Measurements from ENCODE around the gene KCNJ16.

Gene KCNJ16

DNA sequence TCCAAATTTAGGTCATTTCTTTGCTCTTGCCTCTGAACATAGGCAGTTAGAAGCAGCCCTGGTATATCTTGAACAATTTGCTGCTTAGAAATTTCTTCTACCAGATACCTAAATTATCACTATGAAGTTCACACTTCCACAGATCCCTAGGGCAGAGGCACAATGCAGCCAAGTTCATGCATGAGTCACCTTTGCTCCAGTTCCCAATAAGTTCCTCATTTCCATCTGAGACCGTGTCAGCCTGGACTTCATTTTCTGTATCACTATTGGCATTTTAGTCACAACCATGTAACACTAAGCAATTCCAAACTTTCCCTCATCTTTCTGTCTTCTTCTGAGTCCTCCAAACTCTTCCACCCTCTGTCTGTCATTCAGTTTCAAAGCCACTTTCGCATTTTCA, 45.0 kb downstream of the KCNJ16 start:
- H3K9me2 ChIP-seq (replicated peaks; ENCODE audit: control insufficient read depth, low read length), result no peaks in the 10 kb centered on the region
- no peaks in the 10 kb centered on the region for H3K27me3 ChIP-seq (ENCODE audit: control insufficient read depth, low read length)
- no peak overlapping the region for H3K4me3 ChIP-seq (ENCODE audit: low read length)
- H3K36me3 ChIP-seq (ENCODE audit: control insufficient read depth, low read length), result no peaks in the 10 kb centered on the region
- no peaks in the 10 kb centered on the region for H3K9me3 ChIP-seq (ENCODE audit: control insufficient read depth, insufficient read depth, low read length)
- peaks cover 3% of the 10 kb centered on the region; the same call in 1 of the 2 replicates for H3K4me1 ChIP-seq (ENCODE audit: control insufficient read depth, low read length)
- TF ChIP-seq EZH2phosphoT487 (IDR thresholded peaks at IDR 0.05; ENCODE audit: borderline replicate concordance, low read length), result no peak
- TF ChIP-seq, protein P1, sequence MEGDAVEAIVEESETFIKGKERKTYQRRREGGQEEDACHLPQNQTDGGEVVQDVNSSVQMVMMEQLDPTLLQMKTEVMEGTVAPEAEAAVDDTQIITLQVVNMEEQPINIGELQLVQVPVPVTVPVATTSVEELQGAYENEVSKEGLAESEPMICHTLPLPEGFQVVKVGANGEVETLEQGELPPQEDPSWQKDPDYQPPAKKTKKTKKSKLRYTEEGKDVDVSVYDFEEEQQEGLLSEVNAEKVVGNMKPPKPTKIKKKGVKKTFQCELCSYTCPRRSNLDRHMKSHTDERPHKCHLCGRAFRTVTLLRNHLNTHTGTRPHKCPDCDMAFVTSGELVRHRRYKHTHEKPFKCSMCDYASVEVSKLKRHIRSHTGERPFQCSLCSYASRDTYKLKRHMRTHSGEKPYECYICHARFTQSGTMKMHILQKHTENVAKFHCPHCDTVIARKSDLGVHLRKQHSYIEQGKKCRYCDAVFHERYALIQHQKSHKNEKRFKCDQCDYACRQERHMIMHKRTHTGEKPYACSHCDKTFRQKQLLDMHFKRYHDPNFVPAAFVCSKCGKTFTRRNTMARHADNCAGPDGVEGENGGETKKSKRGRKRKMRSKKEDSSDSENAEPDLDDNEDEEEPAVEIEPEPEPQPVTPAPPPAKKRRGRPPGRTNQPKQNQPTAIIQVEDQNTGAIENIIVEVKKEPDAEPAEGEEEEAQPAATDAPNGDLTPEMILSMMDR (IDR thresholded peaks at IDR 0.05; ENCODE audit: low read depth, low read length, poor library complexity, severe bottlenecking), result no peak
- no peaks in the 10 kb centered on the region for H3F3A ChIP-seq (ENCODE audit: control insufficient read depth, insufficient read depth)
- no peaks in the 10 kb centered on the region for H3K79me2 ChIP-seq (ENCODE audit: control insufficient read depth, low read length)
- no peaks in the 10 kb centered on the region for H4K20me1 ChIP-seq (ENCODE audit: control insufficient read depth, insufficient read depth, low read depth, low read length)
- H3K4me2 ChIP-seq (ENCODE audit: low read length), result no peak overlapping the region
- no peak overlapping the region for H3K27ac ChIP-seq (ENCODE audit: low read depth, low read length)

DNA sequence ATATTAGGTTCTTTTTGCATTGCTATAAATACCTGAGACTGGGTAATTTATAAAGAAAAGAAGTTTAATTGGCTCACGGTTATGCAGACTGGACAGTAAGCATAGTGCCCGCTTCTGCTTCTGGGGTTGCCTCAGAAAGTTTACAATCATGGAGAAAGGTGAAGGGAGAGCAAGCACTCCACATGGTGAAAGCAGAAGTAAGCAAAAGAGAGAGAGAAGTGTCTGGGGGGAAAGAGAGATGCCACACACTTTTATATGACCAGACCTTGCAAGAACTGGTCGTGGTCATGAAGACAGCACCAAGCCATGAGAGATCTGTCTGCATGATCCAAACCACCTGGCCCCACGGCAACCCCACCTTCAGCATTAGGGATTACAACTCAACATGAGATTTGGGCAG, 45.4 kb downstream of the KCNJ16 start:
- Histone ChIP-seq H3K9me2 (replicated peaks; ENCODE audit: control insufficient read depth, low read length) (no peaks in the 10 kb centered on the region), H3K9me3 (ENCODE audit: control insufficient read depth, insufficient read depth, low read length) (no peaks in the 10 kb centered on the region), H3F3A (ENCODE audit: control insufficient read depth, insufficient read depth) (no peaks in the 10 kb centered on the region), H3K27me3 (ENCODE audit: control insufficient read depth, low read length) (no peaks in the 10 kb centered on the region), H3K4me3 (ENCODE audit: low read length) (no peak overlapping the region), H3K4me2 (ENCODE audit: low read length) (no peak overlapping the region), H3K27ac (ENCODE audit: low read depth, low read length) (no peak overlapping the region), H3K79me2 (ENCODE audit: control insufficient read depth, low read length) (no peaks in the 10 kb centered on the region), H4K20me1 (ENCODE audit: control insufficient read depth, insufficient read depth, low read depth, low read length) (no peaks in the 10 kb centered on the region), H3K36me3 (ENCODE audit: control insufficient read depth, low read length) (no peaks in the 10 kb centered on the region), H3K4me1 (ENCODE audit: control insufficient read depth, low read length) (peaks cover 3% of the 10 kb centered on the region; the same call in 1 of the 2 replicates)
- no peak for TF ChIP-seq EZH2phosphoT487 (IDR thresholded peaks at IDR 0.05; ENCODE audit: borderline replicate concordance, low read length)
- TF ChIP-seq, protein P1 (IDR thresholded peaks at IDR 0.05; ENCODE audit: low read depth, low read length, poor library complexity, severe bottlenecking), result no peak

DNA sequence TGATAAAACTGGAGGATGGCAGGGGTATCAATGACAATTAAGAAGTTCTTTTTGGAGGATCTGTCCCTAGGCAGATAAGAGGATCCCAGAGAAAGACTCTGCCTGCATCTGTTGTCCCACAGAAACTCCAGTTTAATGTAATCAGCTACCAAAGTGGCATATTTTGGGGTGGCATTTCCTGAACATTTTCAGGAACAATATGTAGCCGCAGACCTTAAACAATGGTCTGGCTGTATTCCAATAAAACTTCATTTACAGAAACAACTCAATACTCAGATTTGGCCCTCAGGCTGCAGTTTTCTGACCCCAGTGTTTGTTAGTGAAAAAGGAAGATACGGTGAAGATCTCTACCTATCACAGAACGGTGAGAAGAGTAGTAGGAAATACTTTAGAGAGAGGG, 46.1 kb downstream of the KCNJ16 start:
- H3K36me3 ChIP-seq (ENCODE audit: control insufficient read depth, low read length), result no peaks in the 10 kb centered on the region
- H3K27me3 ChIP-seq (ENCODE audit: control insufficient read depth, low read length), result no peaks in the 10 kb centered on the region
- TF ChIP-seq EZH2phosphoT487 (IDR thresholded peaks at IDR 0.05; ENCODE audit: borderline replicate concordance, low read length), result no peak
- TF ChIP-seq, protein P1 (IDR thresholded peaks at IDR 0.05; ENCODE audit: low read depth, low read length, poor library complexity, severe bottlenecking), result no peak
- H3K4me1 ChIP-seq (ENCODE audit: control insufficient read depth, low read length), result peaks cover 3% of the 10 kb centered on the region; the same call in 1 of the 2 replicates
- H3K4me2 ChIP-seq (ENCODE audit: low read length), result no peak overlapping the region
- H3F3A ChIP-seq (ENCODE audit: control insufficient read depth, insufficient read depth), result no peaks in the 10 kb centered on the region
- no peaks in the 10 kb centered on the region for H4K20me1 ChIP-seq (ENCODE audit: control insufficient read depth, insufficient read depth, low read depth, low read length)
- no peaks in the 10 kb centered on the region for H3K9me3 ChIP-seq (ENCODE audit: control insufficient read depth, insufficient read depth, low read length)
- no peak overlapping the region for H3K4me3 ChIP-seq (ENCODE audit: low read length)
- no peak overlapping the region for H3K27ac ChIP-seq (ENCODE audit: low read depth, low read length)
- no peaks in the 10 kb centered on the region for H3K79me2 ChIP-seq (ENCODE audit: control insufficient read depth, low read length)
- no peaks in the 10 kb centered on the region for H3K9me2 ChIP-seq (replicated peaks; ENCODE audit: control insufficient read depth, low read length)
